ENCODE data around the gene NOS3.
"Not testable (repeated sequence)": the region's sequence is repeated elsewhere in the genome, so short reads cannot be mapped to it uniquely, and the experiment has no call there.

The NOS3 gene

DNA sequence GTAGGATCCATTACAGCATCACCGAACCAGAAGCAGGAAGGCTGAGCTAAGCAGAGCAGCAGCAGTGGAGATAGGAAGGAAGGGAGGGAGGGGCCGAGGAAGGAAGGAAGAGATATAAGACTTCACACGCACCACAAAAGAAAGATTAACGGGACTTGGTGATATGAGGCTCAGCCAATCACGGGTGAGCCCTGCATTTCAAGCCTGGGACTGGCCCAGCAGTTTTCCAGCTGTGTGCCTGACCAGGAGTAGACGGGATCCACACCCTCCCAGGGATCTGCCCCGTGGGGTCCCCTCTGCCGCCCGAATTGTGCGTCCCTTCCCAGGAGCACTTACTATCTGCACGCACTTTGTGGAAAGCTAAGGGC, 17.3 kb downstream of the NOS3 start:
- no peak for TF ChIP-seq CTCF (IDR thresholded peaks at IDR 0.05; ENCODE audit: insufficient read depth, low read depth, low read length, missing control alignments)
- H3K4me3 ChIP-seq (ENCODE audit: low read depth, low read length): no peak overlapping the region; the same call in 1 of the 2 replicates
- DNase-seq (ENCODE audit: low read depth): no peak

DNA sequence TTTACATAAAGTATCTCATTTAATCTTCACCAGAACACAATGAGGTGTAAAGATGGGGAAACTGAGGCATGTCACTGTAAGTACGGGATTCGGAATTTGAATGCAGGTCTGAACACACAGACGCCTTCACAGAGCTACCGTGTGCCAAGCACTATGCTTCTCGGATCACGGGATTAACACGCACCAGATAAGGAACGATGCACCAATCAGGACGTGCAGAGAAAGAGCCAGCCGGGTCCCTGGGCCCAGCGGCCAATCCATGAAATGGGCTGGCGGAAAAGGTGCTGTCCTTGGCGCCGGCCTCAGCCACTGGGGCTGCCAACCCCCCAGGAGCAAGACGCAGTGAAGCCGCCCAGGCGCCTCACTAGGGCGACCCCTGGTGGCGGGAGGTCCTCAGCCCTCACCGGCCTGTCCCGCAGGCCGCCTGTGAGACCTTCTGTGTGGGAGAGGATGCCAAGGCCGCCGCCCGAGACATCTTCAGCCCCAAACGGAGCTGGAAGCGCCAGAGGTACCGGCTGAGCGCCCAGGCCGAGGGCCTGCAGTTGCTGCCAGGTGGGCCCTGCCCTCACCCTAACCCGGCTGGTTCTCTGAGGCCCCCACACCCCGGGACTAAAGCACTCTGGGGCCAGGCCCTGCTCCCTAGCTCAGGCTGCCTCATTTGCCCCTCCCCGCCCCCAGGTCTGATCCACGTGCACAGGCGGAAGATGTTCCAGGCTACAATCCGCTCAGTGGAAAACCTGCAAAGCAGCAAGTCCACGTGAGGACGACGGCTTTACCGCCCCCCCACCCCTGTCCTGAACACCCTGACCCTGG, 17.9 kb downstream of the NOS3 start:
- TF ChIP-seq CTCF (IDR thresholded peaks at IDR 0.05; ENCODE audit: insufficient read depth, low read depth, low read length, missing control alignments): peak; percentile 78
- H3K4me3 ChIP-seq (ENCODE audit: low read depth, low read length): peak overlapping the region; percentile 12
- DNase-seq (ENCODE audit: low read depth): peak; percentile 80

GRCh38 chr7:151009327-151010036, 18.7 kb downstream of the NOS3 start:
- TF ChIP-seq CTCF (IDR thresholded peaks at IDR 0.05; ENCODE audit: insufficient read depth, low read depth, low read length, missing control alignments): no peak
- no peak for DNase-seq (ENCODE audit: low read depth)
- no peak overlapping the region for H3K4me3 ChIP-seq (ENCODE audit: low read depth, low read length)

DNA sequence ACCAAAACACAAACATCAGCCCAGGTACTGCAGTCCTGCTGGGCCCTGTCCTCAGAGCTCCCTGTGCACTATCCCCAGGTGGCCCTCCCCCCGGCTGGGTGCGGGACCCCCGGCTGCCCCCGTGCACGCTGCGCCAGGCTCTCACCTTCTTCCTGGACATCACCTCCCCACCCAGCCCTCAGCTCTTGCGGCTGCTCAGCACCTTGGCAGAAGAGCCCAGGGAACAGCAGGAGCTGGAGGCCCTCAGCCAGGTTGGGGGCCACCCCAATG, 19.2 kb downstream of the NOS3 start:
- DNase-seq (ENCODE audit: low read depth): no peak
- no peak overlapping the region for H3K4me3 ChIP-seq (ENCODE audit: low read depth, low read length)
- no peak for TF ChIP-seq CTCF (IDR thresholded peaks at IDR 0.05; ENCODE audit: insufficient read depth, low read depth, low read length, missing control alignments)

DNA sequence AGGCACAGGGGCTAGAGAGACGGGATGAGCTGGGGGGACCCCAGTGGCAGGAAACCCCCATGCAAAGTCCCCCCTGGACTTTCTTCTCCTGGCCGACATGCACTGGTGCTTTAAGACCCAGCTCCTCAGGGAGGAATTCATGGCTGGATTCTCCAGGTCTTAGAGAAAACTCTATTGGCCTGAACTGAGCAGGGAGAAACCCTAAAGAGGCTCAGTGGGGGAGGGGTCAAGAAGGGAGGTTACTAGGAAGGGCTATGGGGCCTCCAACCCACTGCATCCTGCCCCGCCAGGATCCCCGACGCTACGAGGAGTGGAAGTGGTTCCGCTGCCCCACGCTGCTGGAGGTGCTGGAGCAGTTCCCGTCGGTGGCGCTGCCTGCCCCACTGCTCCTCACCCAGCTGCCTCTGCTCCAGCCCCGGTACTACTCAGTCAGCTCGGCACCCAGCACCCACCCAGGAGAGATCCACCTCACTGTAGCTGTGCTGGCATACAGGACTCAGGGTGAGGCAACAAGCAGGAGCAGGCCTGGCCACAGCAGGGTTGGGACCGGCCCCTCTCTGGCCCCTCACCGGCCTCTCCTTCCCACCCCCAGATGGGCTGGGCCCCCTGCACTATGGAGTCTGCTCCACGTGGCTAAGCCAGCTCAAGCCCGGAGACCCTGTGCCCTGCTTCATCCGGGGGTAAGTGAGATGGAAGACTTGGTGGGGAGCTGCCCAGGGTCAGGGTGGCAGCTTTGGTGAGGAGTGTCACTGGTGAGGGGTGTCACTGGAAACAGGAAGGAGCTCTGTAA, 19.7 kb downstream of the NOS3 start:
- H3K4me3 ChIP-seq (ENCODE audit: low read depth, low read length): no peak overlapping the region
- no peak for DNase-seq (ENCODE audit: low read depth)

DNA sequence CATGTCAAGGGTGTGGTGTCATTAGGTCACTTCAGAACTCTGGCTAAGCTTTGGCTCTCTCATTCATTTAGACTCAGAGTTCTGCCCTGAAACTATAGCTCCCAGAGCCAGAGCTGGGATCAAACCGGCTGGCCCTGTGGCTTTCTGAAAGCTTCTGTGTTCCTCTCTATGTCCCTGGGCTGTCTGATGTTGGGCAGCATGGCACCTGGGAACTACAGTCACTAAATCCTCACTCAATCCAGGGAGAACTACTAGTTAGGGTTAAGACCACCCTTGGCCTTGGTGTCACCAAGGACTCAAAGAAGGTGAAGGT, 20.2 kb downstream of the NOS3 start:
- H3K4me3 ChIP-seq (ENCODE audit: low read depth, low read length): no peak overlapping the region
- no peak for TF ChIP-seq CTCF (IDR thresholded peaks at IDR 0.05; ENCODE audit: insufficient read depth, low read depth, low read length, missing control alignments)

More for the DNA sequence above, 19.7 kb downstream of the NOS3 start:
- no peak for TF ChIP-seq CTCF (IDR thresholded peaks at IDR 0.05; ENCODE audit: insufficient read depth, low read depth, low read length, missing control alignments)

GRCh38 chr7:151011616-151012015, 20.8 kb downstream of the NOS3 start:
- not testable (repeated sequence) for DNase-seq (ENCODE audit: low read depth)

More for the DNA sequence above, 20.2 kb downstream of the NOS3 start:
- no peak for DNase-seq (ENCODE audit: low read depth)

More at GRCh38 chr7:151011616-151012015, 20.8 kb downstream of the NOS3 start:
- not testable (repeated sequence) for H3K4me3 ChIP-seq (ENCODE audit: low read depth, low read length)

Data from GM12865 (cell line).